ENCODE results near the gene BDH1. TPM values are rescaled to one million over a fixed set of nuclear protein-coding genes. Genes with fewer than 3 reads are reported as not detected.
A peak's percentile ranks its signal among the peaks of the same experiment; 100 is the strongest.

Gene BDH1
- total RNA-seq, 2 donors from 2014 or later, result 32.5 to 49.0 TPM

- H3K27ac Mint-ChIP-seq, result no peak overlapping the region
- H3K9me3 Mint-ChIP-seq, result no peaks in the 10 kb centered on the region
- H3K9ac ChIP-seq (ENCODE audit: extremely low read depth, low read length, poor library complexity, severe bottlenecking), result no peak overlapping the region
- peaks cover 11% of the 10 kb centered on the region for H3K27me3 ChIP-seq (ENCODE audit: control insufficient read depth, insufficient read depth, low read length, poor library complexity, severe bottlenecking)
- H3K9me3 ChIP-seq (ENCODE audit: control insufficient read depth, low read length), result no peaks in the 10 kb centered on the region
- peaks cover 21% of the 10 kb centered on the region for H3K36me3 Mint-ChIP-seq (ENCODE audit: low read depth)
- peaks cover 34% of the 10 kb centered on the region for H3K4me1 Mint-ChIP-seq
- no peak for DNase-seq
- H3K27me3 Mint-ChIP-seq (ENCODE audit: insufficient read depth), result no peaks in the 10 kb centered on the region
- no peak overlapping the region for H3K27ac ChIP-seq (ENCODE audit: low read depth, low read length)
- no peaks in the 10 kb centered on the region for H3K36me3 ChIP-seq (ENCODE audit: control insufficient read depth, insufficient read depth, low read length)
- no peak overlapping the region for H3K4me3 ChIP-seq (ENCODE audit: low read length)
- H3K4me3 Mint-ChIP-seq, result no peak overlapping the region
- H3K4me1 ChIP-seq (ENCODE audit: control insufficient read depth, insufficient read depth, low read length), result peaks cover 10% of the 10 kb centered on the region
- 52 to 58% methylated on average over 6 to 9 of the region's 9 CpGs for WGBS, 2 experiments (ENCODE audit: insufficient coverage in 1 of 2, insufficient read length in 1 of 2)
- TF ChIP-seq CTCF (conservative IDR thresholded peaks at IDR 0.05), result no peak
Observed at GRCh38 chr3:197550489-197550888, 5.3 kb downstream of the BDH1 start.

GRCh38 chr3:197549261-197549885, 6.4 kb downstream of the BDH1 start:
- no peak overlapping the region for H3K4me3 Mint-ChIP-seq
- WGBS, 2 experiments (ENCODE audit: insufficient coverage in 1 of 2, insufficient read length in 1 of 2), result 58 to 73% methylated on average over 2 to 6 of the region's 6 CpGs
- H3K9me3 Mint-ChIP-seq, result no peaks in the 10 kb centered on the region

GRCh38 chr3:197547306-197548011, 8.3 kb downstream of the BDH1 start:
- Mint-ChIP-seq H3K9me3 (no peaks in the 10 kb centered on the region), H3K27ac (peak overlapping the region; percentile 91), H3K27me3 (ENCODE audit: insufficient read depth) (no peaks in the 10 kb centered on the region), H3K4me1 (peaks cover 29% of the 10 kb centered on the region), H3K4me3 (peak overlapping the region; percentile 24), H3K36me3 (ENCODE audit: low read depth) (peaks cover 39% of the 10 kb centered on the region)
- Histone ChIP-seq H3K27ac (ENCODE audit: low read depth, low read length) (no peak overlapping the region), H3K27me3 (ENCODE audit: control insufficient read depth, insufficient read depth, low read length, poor library complexity, severe bottlenecking) (no peaks in the 10 kb centered on the region), H3K4me1 (ENCODE audit: control insufficient read depth, insufficient read depth, low read length) (peaks cover 10% of the 10 kb centered on the region), H3K9me3 (ENCODE audit: control insufficient read depth, low read length) (no peaks in the 10 kb centered on the region), H3K36me3 (ENCODE audit: control insufficient read depth, insufficient read depth, low read length) (no peaks in the 10 kb centered on the region), H3K9ac (ENCODE audit: extremely low read depth, low read length, poor library complexity, severe bottlenecking) (no peak overlapping the region), H3K4me3 (ENCODE audit: low read length) (no peak overlapping the region)
- peak; percentile 86 for DNase-seq
- peak; percentile 65 for TF ChIP-seq CTCF (conservative IDR thresholded peaks at IDR 0.05)
- 43 to 46% methylated on average over 8 to 11 of the region's 11 CpGs for WGBS, 2 experiments (ENCODE audit: insufficient coverage in 1 of 2, insufficient read length in 1 of 2)

More at GRCh38 chr3:197549261-197549885, 6.4 kb downstream of the BDH1 start:
- peaks cover 34% of the 10 kb centered on the region for H3K4me1 Mint-ChIP-seq
- Histone ChIP-seq H3K9ac (ENCODE audit: extremely low read depth, low read length, poor library complexity, severe bottlenecking) (no peak overlapping the region), H3K27ac (ENCODE audit: low read depth, low read length) (no peak overlapping the region), H3K36me3 (ENCODE audit: control insufficient read depth, insufficient read depth, low read length) (no peaks in the 10 kb centered on the region), H3K27me3 (ENCODE audit: control insufficient read depth, insufficient read depth, low read length, poor library complexity, severe bottlenecking) (peaks cover 4% of the 10 kb centered on the region), H3K4me1 (ENCODE audit: control insufficient read depth, insufficient read depth, low read length) (peaks cover 10% of the 10 kb centered on the region), H3K9me3 (ENCODE audit: control insufficient read depth, low read length) (no peaks in the 10 kb centered on the region), H3K4me3 (ENCODE audit: low read length) (no peak overlapping the region)
- no peak for TF ChIP-seq CTCF (conservative IDR thresholded peaks at IDR 0.05)
- peaks cover 30% of the 10 kb centered on the region for H3K36me3 Mint-ChIP-seq (ENCODE audit: low read depth)
- no peak overlapping the region for H3K27ac Mint-ChIP-seq
- no peaks in the 10 kb centered on the region for H3K27me3 Mint-ChIP-seq (ENCODE audit: insufficient read depth)
- DNase-seq, result peak; percentile 66

Data from endodermal cell (in vitro differentiated cells).